GM12801 (cell line): ENCODE results near the gene EZR.

ENCODE experiments used
- CTCF ChIP-seq: IDR thresholded peaks from one replicate; pipeline ENCODE4 v1.5.1; 2011; ENCODE audit warnings: control low read depth; ENCODE audit not compliant: insufficient read length; ENCODE audit errors: extremely low read depth

The EZR gene

GRCh38 chr6:158830736-158831135, 11.6 kb upstream of the EZR start:
- TF ChIP-seq CTCF: no peak

- TF ChIP-seq CTCF: no peak
Measured at GRCh38 chr6:158828807-158829206, 9.6 kb upstream of the EZR start.

- TF ChIP-seq CTCF: no peak
Measured at GRCh38 chr6:158826819-158827501, 7.8 kb upstream of the EZR start.

GRCh38 chr6:158825951-158826306, 6.8 kb upstream of the EZR start:
- TF ChIP-seq CTCF: no peak

GRCh38 chr6:158825038-158825950, 6.1 kb upstream of the EZR start:
- TF ChIP-seq CTCF: no peak

- no peak for TF ChIP-seq CTCF
Measured at GRCh38 chr6:158819977-158820622, 932 bp upstream of the EZR start.

- TF ChIP-seq CTCF: no peak
Measured at GRCh38 chr6:158818581-158819212, 471 bp downstream of the EZR start.
